RWPE2 (cell line): Measurements from ENCODE around the gene DDX21.

Experiments
- ATAC-seq: fragments of 200-7000 bp; cut with Tn5 transposase; 3 replicates; pipeline ENCODE4 v1.9.1; 2021; ENCODE audit warnings: low read depth
- DNase-seq: peaks from one replicate; pipeline ENCODE4 v3.0.0-alpha.2; 2020; ENCODE audit warnings: low spot score
- H3K27ac ChIP-seq: fragments of 450-650 bp; 2 replicates; pipeline ENCODE4 v1.5.1; 2017; ENCODE audit warnings: mild to moderate bottlenecking; ENCODE audit not compliant: poor library complexity, severe bottlenecking
- H3K27me3 ChIP-seq: fragments of 250-450 bp; sonication (Bioruptor Pico); 2 replicates; pipeline ENCODE4 v1.5.1; 2021; ENCODE audit warnings: mild to moderate bottlenecking, moderate library complexity; ENCODE audit not compliant: insufficient read depth, poor library complexity, severe bottlenecking
- H3K36me3 ChIP-seq: fragments of 250-450 bp; sonication (Bioruptor Pico); 2 replicates; pipeline ENCODE4 v1.5.1; 2020; ENCODE audit warnings: low read depth, mild to moderate bottlenecking, moderate library complexity
- H3K4me1 ChIP-seq: fragments of 250-450 bp; sonication (Bioruptor Pico); 2 replicates; pipeline ENCODE4 v1.5.1; 2021; ENCODE audit warnings: mild to moderate bottlenecking, moderate library complexity; ENCODE audit not compliant: insufficient read depth, poor library complexity, severe bottlenecking
- H3K4me3 ChIP-seq: fragments of 250-450 bp; sonication (Bioruptor Pico); 2 replicates; pipeline ENCODE4 v1.5.1; 2021; ENCODE audit warnings: mild to moderate bottlenecking, moderate library complexity; ENCODE audit not compliant: severe bottlenecking
- H3K9me3 ChIP-seq: fragments of 250-450 bp; sonication (Bioruptor Pico); 2 replicates; pipeline ENCODE4 v1.5.1; 2021; ENCODE audit warnings: mild to moderate bottlenecking, moderate library complexity; ENCODE audit not compliant: severe bottlenecking
- CTCF ChIP-seq: fragments of 450-650 bp; IDR thresholded peaks from one replicate; pipeline ENCODE4 v1.5.1; 2017; ENCODE audit warnings: mild to moderate bottlenecking, moderate library complexity; ENCODE audit not compliant: poor library complexity, severe bottlenecking

DDX21 gene

GRCh38 chr10:69025370-69025896, 69.5 kb downstream of the DDX21 start:
- no peaks in the 10 kb centered on the region for H3K27me3 ChIP-seq
- no peak for TF ChIP-seq CTCF
- H3K9me3 ChIP-seq, result no peaks in the 10 kb centered on the region
- no peaks in the 10 kb centered on the region for H3K36me3 ChIP-seq
- ATAC-seq (no peak), DNase-seq (no peak)
- no peak overlapping the region for H3K27ac ChIP-seq
- no peaks in the 10 kb centered on the region for H3K4me1 ChIP-seq
- H3K4me3 ChIP-seq, result no peak overlapping the region

DNA sequence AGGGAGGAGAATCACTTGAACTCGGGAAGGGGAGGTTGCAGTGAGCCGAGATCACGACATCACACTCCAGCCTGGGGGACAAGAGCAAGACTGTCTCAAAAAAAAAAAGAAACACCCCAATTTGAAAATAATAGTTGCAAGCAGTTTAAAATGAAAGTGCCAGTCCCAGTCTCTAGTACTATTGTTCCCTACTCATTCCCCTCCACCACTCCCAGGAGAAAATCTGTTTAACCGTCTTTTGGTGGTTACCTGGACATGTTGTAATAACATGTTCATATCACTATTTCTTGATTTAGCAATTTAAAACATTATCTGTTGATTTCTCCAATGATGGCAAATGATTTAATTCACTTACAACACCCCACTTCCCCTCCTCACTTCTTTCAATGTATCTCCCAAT, 77.3 kb downstream of the DDX21 start:
- H3K36me3 ChIP-seq, result no peaks in the 10 kb centered on the region
- DNase-seq (no peak), ATAC-seq (no peak)
- no peaks in the 10 kb centered on the region for H3K9me3 ChIP-seq
- H3K27me3 ChIP-seq, result no peaks in the 10 kb centered on the region
- TF ChIP-seq CTCF, result no peak
- H3K27ac ChIP-seq, result no peak overlapping the region
- H3K4me3 ChIP-seq, result no peak overlapping the region
- H3K4me1 ChIP-seq, result no peaks in the 10 kb centered on the region
